NB4 (cell line): ENCODE measurements around the gene MAGI2.

ENCODE experiments used
- MYC ChIP-seq: IDR thresholded peaks from 2 replicates; pipeline ENCODE4 v1.6.1; 2011; ENCODE audit warnings: low read depth, low read length
- POLR2A ChIP-seq: IDR thresholded peaks from 2 replicates; pipeline ENCODE4 v1.6.1; 2011; ENCODE audit warnings: mild to moderate bottlenecking; ENCODE audit not compliant: insufficient read length; ENCODE audit errors: extremely low read depth
- TF ChIP-seq, protein P1 (sequence below): IDR thresholded peaks from one replicate; pipeline ENCODE4 v1.5.1; 2012; ENCODE audit warnings: low read depth, low read length
- TF ChIP-seq, protein P2 (sequence below): IDR thresholded peaks from 2 replicates; pipeline ENCODE4 v1.6.1; 2011; ENCODE audit warnings: low read depth, low read length

DNA sequence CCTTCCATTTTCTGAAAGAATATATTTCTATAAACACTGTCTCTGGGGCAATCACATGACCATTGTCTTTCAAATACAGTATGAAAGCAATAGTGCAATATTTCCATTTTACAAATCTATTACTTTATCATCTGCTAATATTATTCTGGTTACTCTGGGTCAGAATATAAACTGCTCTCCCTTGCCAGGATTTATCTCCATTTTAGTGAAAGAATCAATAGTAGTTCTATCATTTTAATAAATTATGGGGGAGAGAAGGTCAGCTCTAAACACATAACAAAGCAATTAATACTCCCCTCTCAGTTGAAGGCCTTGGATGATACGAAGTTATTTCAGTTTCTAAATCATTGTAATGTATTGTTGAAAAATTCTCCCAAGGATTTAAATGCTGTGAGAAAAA, 608.3 kb downstream of the MAGI2 start:
- TF ChIP-seq, protein P1, sequence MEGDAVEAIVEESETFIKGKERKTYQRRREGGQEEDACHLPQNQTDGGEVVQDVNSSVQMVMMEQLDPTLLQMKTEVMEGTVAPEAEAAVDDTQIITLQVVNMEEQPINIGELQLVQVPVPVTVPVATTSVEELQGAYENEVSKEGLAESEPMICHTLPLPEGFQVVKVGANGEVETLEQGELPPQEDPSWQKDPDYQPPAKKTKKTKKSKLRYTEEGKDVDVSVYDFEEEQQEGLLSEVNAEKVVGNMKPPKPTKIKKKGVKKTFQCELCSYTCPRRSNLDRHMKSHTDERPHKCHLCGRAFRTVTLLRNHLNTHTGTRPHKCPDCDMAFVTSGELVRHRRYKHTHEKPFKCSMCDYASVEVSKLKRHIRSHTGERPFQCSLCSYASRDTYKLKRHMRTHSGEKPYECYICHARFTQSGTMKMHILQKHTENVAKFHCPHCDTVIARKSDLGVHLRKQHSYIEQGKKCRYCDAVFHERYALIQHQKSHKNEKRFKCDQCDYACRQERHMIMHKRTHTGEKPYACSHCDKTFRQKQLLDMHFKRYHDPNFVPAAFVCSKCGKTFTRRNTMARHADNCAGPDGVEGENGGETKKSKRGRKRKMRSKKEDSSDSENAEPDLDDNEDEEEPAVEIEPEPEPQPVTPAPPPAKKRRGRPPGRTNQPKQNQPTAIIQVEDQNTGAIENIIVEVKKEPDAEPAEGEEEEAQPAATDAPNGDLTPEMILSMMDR = no peak
- TF ChIP-seq POLR2A (no peak), MYC (no peak)
- TF ChIP-seq, protein P2, sequence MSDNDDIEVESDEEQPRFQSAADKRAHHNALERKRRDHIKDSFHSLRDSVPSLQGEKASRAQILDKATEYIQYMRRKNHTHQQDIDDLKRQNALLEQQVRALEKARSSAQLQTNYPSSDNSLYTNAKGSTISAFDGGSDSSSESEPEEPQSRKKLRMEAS = no peak
